Right lobe of liver (tissue), 4 donors: ENCODE results near the gene KRT35.

ENCODE experiments used
- CTCF ChIP-seq, 4 donors: fragments of 200-600 bp in 3 of 4; fragments of 450-650 bp in 1 of 4; IDR thresholded peaks; one replicate each; pipeline versions ENCODE4 v1.5.1 to v1.8.0; 2016 to 2022; ENCODE audit warnings: antibody characterized with exemption in 4 of 4, mild to moderate bottlenecking in 2 of 4
- POLR2A ChIP-seq: fragments of 450-650 bp; IDR thresholded peaks from one replicate; pipeline ENCODE4 v1.6.1; 2017; ENCODE audit warnings: antibody characterized with exemption, mild to moderate bottlenecking
- donor health status: DM: no; HTN: no; CAD: no.
- donor health status: DM: no; HTN: no; CAD: no.
- donor health status: DM: no; HTN: yes; CAD: no.

GRCh38 chr17:41468346-41468745 lies 12.6 kb downstream of the KRT35 start:
- TF ChIP-seq POLR2A (no peak), CTCF (IDR thresholded peaks at IDR 0.05) (no peak)
